Neural cell (in vitro differentiated cells): ENCODE data around the gene PHOX2B.

ENCODE experiments used
- CTCF ChIP-seq: fragments of 450-650 bp; IDR thresholded peaks from 2 replicates; pipeline ENCODE4 v1.5.1; 2014; ENCODE audit warnings: antibody characterized with exemption, mild to moderate bottlenecking, moderate library complexity; ENCODE audit not compliant: poor library complexity, severe bottlenecking
- TAF1 ChIP-seq: IDR thresholded peaks from 2 replicates; pipeline ENCODE4 v1.6.1; 2012; ENCODE audit warnings: low read depth

- TF ChIP-seq CTCF (no peak), TAF1 (no peak)
Measured at GRCh38 chr4:41747230-41748055, 1.1 kb downstream of the PHOX2B start.
